ENCODE results near the gene PPP2R3B.

GRCh38 chrX:314049-314448 lies 72.7 kb downstream of the PPP2R3B start:
- TF ChIP-seq CTCF (IDR thresholded peaks at IDR 0.05) = no peak
- no peak for TF ChIP-seq POLR2A (IDR thresholded peaks at IDR 0.05)

Data from testis (tissue), 2 donors.